Lower leg skin (tissue), 3 donors: ENCODE results near the gene ANO1.

Experiments used
- CTCF ChIP-seq, 3 donors: fragments of 450-650 bp; IDR thresholded peaks; one replicate each; pipeline ENCODE4 v1.5.1; 2016; ENCODE audit warnings: antibody characterized with exemption in 3 of 3, mild to moderate bottlenecking in 3 of 3, moderate library complexity in 2 of 3
- POLR2A ChIP-seq, 2 donors: fragments of 450-650 bp; IDR thresholded peaks; one replicate each; pipeline ENCODE4 v1.6.1; 2016 to 2017; ENCODE audit warnings: antibody characterized with exemption in 2 of 2, mild to moderate bottlenecking in 1 of 2, moderate library complexity in 1 of 2

GRCh38 chr11:70226183-70226582, 148.1 kb downstream of the ANO1 start:
- TF ChIP-seq CTCF (IDR thresholded peaks at IDR 0.05) (no peak), POLR2A (IDR thresholded peaks at IDR 0.05) (no peak)
